SW480 (cell line): ENCODE data around the gene SPOCK1.

Experiments
- DNase-seq: peaks from one replicate; pipeline ENCODE4 v3.0.0-alpha.2; 2016; ENCODE audit warnings: low spot score

SPOCK1 gene

DNA sequence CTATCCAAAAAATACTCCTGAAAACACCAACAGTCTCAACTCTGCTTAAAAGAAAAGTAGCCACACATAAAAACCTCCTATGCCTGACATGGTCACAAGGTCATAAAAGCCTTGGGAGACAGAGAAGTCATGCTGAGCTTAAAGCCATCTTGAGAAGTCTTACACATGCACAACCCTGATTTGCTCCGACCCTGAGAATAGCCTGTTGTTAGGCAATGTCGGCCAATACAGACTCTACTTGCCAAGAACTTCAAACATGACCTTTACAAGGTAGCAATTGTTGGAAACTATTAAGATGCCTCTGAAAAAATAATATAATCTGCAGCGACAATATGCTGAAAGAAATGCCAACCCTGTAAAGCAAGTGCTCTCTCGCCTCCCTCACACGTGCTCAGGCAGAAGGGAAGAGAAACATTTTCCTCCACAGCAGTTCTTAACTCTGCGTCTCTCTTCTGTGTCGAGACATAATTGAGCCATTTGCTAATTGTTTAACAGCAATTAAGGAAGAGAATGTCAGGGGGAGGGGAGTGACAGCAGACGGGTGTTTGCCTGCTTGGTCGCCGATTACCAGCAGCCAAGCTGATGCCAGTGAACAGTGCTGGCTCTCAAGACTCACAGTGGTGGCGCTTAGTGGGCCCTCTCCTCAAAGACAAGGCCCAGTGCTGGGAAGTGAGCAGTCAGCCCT is 393.6 kb downstream of the SPOCK1 start:
- DNase-seq: no peak

DNA sequence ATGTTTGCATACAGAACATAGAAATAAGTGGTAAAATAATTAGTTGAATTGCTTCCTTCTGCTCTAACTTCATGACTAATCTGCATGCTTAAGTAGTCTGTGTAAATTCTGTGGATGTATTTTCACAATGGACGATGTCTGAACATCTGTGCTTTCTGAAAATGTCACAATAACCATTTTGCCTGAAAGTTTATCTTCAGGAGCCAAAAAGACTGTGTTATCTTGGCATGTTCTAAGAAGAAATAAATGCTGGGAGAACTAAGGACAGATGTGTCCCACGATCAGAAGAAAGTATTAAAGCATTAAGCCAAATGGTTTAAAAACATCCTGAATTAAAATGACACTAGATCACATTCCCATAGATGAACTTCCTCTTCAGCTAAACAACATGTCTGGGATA is 397.6 kb downstream of the SPOCK1 start:
- DNase-seq: no peak

DNA sequence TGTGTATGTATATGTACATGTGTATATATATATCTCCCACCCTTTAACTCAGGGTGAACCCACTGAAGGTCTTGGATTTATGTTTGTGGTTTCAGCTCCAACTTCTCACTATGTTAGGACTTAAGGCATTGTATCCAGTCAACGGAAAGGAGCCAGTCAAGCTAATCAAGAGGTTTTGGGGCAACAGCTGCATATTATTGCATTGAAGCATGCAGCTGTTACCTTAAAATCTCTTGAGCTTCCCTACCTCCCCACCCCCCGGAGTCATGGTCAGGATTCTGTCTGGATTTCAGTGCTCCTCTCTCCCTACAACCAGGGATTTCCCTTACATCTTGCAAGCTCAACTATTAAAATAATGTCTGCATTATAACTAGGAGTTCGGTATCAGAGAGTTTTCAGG is 399.5 kb downstream of the SPOCK1 start:
- DNase-seq: no peak

DNA sequence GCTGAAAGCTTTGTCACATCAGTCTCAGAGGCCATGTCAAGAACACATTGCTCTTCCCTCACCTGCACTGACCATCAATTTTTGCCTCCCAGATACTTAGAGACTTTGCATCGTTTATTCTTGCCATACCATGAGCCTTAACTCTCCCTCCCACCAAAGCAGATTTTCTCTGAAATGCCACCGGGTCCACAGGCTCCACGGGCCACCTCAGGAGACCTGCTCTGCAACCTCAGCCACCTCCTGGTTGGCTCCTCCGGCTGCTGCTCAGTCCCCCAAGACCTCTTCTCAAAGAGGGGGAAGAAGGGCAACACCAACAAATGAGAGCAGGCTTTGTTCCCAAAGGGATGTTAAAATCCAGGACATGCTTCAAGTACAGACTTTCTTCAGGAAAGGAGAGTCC is 400.5 kb downstream of the SPOCK1 start:
- DNase-seq: no peak

DNA sequence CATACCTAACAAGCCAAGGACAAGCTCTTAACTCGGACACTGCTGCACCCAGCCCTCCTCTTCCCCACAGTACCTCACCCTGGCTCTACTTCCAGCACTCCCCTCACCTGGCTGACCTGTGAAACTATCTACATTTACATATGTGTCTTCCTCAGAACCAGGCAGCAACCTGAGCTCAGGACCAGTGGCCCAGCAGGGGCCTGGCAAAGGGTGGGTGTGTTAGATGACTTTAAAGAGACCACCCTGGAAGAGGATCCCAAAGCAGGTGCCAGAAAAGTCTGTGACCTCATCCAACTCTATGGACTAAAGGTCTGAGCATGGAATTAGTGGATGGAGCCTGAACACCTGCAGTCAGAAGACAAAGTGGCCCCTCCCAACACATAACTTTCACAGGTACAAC is 400.9 kb downstream of the SPOCK1 start:
- no peak for DNase-seq

DNA sequence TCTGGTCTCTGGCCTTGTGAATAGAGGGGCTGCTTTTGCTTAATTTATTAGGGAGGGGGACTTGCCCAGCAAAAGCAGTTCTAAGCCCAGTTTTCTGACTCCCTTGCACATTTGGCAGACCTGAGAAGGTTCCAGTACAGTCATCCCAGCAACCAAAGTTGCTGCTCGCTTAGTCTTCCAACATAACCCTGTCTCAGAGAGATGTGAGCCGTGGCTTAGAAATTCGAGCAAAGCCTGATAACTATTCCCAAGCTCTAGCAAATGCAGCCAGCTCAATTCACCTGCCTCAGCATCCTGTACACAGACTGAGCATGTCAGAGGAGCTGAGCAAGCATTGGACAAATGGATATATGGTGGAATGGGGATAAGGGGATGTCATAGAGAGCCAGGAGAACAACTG is 401.9 kb downstream of the SPOCK1 start:
- no peak for DNase-seq

DNA sequence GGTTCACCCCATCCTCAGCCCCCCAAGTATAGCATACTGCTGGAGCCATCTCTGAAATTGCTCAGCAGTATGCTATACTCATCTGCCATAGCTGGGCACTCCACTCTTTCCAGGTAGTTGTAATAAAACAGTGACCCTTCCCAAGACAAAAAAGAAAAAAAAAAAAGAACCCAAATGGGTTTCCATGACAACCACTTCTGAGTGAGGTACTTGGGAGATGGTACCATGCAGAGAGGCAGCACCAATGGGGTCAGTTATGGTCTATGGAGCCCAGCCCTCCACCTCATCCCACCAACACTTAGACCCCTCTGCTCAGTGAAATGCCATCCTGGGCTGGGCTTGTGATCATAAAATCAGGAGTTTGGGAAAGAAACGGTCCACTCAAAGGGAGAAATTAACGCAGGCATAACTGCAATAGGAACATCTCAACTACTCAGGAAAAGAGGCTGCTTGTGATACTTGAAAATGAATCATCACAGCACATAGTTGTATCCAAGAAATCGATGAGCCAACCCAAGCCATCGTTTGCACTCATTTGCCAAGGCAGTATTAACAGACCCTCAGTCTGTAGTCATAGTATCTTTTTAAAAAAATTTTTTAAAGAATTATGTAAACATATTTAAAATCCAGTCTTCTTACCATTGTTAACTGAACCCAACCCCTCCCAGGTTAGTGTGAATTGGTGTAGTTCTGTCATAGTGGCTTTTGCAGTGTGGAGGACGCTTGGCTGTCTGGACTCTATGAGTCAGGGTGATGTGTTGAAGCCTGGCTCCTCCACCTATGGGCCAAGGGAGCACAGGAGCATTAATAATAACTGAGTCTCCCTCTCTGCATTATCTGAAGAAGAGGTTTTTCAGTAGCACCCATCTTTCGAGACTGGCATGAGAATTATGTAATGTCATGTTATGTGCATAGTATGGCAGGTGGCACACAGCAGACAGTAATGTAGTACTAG is 402.7 kb downstream of the SPOCK1 start:
- no peak for DNase-seq

DNA sequence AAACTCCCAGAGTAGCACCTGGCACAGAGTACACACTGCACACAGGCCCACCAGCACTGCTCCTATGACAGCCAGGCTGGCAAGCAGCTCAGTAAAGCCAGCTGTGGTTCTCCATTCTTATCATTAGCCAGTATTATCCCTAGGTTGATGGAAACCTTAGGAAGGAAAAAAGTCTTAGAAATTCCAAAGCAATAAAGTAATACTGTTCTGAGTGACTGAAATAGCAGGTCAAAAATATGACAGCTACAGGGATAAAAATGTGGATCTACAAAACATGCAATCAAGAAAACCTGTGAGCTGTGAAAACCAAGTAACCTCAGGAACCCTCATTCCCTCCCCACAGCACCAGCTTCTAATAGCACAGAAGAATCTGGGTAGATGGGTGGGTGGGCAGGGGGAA is 403.5 kb downstream of the SPOCK1 start:
- no peak for DNase-seq

DNA sequence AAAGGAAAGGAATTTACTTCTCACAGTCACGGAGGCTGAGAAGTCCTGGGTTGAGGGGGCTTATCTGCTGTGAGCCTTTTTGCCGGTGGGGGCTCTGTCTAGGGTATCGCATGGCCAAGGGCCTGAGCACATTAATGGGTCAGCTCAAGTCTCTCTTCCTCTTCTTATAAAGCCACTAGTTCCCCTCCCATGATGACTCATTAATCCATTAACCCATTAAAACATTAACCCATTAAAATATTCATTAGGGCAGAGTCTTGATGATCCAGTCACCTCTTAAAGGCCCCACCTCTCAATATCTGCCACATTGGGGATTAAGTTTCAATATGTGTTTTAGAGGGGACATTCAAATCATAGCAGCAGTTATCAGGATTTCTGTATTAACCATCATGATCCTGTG is 406.3 kb downstream of the SPOCK1 start:
- no peak for DNase-seq

DNA sequence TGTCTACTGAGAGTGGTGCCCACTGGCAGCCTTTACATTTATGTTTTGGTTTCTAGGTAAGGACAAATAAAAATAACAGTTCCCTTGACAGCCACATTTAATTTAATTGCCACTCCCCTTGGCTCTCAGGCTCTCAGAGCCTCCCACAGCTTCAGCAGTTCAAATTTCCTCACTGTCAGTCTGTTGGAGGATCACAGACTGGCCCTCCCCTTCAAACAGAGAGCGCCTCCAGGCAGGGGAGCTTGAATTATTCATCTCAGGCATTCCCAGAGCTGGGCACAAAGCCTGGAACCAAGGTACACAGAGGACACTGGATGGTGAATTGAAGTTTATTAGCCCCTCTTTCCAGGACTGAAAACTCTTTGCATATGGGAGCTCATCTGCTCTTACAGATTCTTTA is 407.7 kb downstream of the SPOCK1 start:
- no peak for DNase-seq

DNA sequence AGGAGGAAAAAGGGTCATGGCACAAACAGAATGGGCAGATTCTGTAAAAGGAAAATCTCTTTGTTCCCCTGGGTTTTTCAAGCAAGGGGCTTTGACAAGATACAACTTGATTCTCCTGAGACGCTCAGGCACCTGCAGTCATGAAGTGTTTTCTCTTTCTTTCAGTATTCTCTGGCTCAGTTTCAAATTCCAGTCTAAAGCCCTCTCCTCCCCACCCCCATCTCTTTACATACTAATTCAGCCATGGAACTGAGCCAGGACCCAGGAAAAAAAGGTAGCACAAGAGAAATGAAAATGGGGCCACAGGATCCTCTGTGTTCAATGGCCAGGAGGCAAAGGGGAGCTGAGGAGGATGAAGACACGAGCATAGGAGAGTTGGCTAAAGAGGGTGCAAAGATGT is 408.4 kb downstream of the SPOCK1 start:
- no peak for DNase-seq

DNA sequence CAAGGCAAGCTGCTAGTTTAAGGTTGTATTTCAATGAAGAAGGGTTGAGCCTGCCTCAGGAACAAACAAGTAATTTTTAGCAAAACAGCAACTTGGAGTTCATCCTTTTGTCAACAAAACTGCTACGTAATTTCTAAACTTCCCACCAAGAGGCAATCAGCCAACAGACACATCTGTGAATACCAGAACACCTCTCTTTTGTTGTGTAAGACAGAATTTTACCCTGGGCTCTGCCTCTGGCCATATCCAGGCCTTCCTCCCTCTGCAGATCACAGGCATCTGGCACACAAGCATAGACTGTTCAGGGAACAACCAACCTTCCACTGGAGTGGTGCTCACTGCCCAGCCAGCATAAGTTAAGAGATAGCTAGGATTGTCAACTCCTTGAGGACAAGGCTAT is 409.0 kb downstream of the SPOCK1 start:
- no peak for DNase-seq

DNA sequence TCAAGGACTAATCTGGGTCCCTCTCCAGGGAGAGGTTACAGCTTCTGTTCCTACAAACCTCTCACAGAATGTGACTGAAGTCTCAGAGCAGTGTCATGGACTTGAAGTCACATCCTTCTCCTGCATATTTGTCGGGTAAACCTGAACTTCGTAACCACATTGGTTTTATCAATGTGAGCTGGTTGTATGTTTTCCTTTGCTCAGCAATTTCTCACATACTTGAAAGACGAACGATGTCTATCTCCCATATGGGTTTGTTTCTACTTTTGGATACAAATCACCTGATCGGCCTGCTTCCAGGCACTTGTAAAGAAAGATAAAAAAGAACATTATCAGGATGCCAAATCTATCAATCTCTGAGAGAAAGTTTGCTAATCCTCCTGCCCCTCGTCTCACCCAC is 411.0 kb downstream of the SPOCK1 start:
- DNase-seq: no peak

DNA sequence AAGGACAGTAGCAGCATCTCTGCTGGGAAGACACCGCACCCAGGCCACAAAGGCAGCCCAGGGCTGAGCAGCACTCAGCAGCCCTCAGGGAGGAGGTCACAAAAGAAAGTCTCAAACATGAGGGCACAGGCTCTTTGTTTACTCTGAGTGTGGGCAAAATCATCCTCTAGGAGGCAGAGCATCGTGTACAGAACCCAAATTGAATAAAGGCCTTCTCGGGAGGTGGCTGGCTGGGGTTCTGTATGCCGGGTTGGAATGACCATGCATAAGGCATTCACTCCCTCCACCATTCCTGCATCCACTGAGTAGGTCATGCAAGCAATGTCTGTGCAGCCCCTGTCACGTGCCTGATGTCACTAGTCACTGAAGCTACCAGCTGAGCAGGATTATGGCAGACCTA is 412.8 kb downstream of the SPOCK1 start:
- DNase-seq: no peak

DNA sequence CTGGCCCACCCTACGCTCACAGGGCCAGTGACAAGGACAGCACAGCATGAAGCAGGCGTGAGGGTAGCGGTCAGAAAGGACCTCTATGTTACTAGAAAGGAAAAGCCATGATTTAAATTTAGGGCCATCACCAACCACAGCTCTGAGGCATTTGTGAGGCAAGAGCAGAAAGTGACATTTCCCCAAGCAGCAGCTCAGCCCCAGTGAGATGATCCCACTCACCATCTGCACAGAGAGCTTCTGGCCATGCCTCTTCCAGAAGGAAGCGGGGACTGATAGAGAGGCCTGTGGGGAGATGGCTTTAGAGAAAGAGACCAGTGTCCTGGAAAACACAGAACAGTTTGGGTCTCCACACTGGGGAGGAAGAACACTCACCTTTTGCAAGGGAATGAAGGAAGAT is 413.9 kb downstream of the SPOCK1 start:
- no peak for DNase-seq

DNA sequence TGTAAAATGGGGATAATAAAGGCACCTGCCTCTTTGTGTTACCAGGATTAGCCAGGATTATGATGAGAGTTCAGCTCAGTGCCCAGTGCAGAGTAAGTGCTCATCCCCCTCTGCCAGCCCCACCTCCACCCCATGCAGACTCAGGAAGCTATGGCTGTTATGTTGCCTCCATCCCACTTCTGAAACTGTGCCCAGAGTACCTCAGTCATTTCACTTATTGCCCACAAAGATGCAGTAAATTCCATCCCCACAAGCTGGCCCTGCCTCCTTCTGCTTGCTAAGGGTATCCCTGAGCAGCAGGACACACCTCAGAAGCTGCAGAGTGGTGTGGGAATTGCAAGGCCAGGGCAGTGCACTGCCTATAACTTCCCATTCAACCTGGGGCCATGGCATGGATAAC is 415.1 kb downstream of the SPOCK1 start:
- no peak for DNase-seq

DNA sequence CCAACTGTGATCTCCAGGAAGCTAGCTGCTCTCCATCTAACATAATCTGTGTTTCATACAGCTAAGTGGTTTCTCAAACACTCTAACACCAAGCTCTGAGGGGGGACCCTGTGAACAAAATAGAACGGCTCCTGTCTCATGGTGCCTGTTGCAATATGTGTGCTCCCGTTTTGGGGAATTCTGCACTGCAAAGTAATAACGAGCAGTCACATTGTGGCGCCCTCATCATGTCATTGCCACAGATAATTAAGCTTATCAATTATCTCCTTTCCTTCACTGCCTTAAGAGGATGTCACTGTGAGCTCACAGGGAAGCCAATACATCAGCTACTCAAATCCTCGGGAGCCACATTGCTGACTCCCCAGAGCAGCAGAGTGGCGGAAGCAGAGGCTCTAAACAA is 416.2 kb downstream of the SPOCK1 start:
- DNase-seq: no peak

DNA sequence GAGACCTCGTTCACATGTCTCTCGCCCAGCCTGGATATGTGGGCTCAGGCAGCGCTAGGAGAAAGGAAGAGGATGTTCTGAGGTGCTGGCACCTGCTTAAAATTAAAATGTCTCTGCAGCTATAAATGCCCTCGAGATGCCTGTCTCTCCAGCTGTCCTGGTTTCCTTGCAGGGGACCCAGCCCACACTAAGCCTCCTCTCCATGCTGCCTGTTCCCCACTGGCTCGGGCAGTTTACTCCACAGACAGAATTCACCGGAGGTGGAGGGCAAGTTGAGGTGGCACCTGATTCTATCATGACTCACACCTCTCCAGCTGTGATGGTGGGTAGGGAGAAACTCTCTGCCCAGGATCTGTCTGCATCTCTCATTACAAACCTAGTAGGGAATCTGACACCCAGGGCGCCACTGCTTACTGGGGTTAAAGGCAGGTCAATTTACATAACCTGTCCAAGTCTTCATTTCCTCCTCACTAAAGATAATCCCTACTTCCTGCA is 420.9 kb downstream of the SPOCK1 start:
- DNase-seq: peak; percentile 71

DNA sequence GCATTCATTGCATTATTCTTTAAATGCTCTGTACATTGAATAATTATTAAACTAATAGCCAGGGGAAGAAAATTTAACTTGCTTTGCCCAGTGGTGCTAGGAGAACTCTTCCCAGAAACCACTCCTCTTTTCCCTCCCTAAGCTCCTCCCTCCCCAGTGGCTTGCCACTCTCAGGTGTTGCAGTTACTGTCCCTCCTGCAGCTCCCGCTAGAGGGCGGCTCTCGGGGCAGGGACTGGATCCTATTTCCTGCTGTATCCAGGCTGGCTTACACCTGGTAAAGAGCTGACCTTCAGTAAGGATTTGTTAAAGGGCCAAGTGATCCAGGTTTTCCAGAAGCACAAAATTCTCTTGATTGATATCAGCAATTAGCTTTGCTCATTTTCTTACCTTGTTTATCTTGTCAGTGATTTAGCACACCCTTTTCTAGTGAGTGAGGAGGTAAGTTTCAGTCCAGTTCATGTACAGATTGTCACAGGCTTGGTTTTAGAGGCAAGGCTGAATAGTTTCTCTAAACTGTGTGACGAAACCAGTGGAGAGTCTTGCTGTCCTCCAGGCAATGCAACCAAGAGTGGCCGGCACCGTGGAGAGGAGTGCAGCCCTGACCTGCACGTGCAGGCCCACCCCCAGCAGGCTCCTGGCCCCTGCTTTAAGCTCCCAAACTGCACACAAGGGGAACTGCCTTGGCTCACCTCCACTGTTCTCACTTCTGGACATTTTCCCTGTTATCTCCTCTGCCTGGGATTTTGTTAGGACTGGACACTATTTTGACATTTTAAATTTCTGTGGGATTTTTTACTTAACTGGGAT is 423.8 kb downstream of the SPOCK1 start:
- peak; percentile 79 for DNase-seq

DNA sequence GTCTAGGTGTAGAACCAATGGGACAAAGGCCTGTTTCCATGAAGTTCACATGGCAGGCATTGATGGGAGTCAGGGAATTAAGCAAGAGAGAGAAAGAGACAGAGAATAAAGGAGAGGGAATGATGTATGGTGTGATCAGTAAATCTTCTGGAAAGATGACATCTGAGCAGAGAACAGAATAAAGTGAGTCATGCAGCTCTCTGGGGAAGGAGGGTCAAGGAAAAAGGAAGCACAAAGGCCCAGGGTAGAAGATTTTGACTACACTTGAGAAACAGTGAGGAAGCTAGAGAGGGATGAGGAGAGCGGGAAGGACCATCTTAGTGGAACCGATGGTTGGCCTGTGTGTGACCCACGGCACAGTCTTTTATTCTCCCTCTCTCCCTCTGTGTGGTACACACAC is 425.9 kb downstream of the SPOCK1 start:
- DNase-seq: no peak

DNA sequence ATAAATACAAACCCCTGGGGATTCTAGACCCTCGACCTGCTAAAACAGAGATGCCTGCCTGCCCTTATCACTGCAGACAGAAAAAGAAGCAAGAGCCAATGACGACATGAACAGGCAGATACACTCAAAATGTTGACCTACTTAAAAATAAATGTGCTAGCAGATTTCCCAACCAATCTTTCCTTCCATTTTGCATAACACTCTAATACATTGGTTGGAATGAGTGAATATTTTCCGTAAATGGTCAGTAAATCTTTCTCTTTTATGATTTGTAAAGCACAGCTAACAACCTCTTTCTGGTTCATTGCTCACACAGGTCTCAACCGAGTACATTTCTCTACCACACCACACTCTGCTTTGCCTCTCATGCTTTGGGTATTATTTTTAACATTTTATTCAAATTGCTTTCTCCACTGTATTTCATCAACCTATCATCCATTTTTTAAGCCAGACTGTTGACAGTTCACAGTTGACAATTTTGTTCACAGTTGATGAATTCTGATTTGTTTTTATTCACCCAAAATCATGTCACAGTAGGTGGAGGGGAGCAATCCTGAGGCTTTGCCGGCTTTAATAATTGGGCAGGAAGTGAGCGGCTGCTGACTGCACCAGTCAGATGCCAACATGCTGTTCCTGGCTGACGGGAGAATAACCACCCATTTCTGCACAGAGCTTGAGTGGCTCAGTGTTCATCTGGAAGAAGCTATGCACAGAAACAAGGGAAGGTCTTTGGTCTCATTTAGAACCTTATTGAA is 426.6 kb downstream of the SPOCK1 start:
- no peak for DNase-seq

DNA sequence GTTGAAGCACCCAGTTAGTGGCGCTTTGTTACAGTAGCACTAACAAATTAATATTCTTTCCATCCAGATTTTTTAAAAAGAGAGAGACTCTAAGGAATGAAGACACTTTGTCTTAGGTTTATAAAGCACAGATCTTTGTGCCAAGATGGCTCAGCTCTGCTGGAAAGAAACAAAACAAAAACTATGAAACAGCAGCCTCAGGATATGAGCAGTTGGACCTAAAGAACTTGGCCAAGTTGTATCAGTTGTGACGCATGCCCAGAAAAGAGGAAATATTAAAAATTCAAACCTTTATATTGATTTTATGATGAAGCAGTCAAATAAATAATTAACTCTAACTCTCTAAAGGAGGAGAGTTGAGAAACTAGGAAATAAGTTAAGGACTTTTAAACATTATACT is 427.2 kb downstream of the SPOCK1 start:
- DNase-seq: no peak
